GM12892 (cell line): ENCODE data around the gene ROCK2.

Experiments
- POLR2A ChIP-seq: IDR thresholded peaks from 2 replicates; pipeline ENCODE4 v1.6.1; 2011; ENCODE audit warnings: low read depth, low read length, control low read depth
- POLR2AphosphoS5 ChIP-seq: IDR thresholded peaks from 2 replicates; pipeline ENCODE4 v1.6.1; 2011; ENCODE audit warnings: low read depth, low read length, control low read depth

- no peak; the same call in 1 of the 2 replicates for TF ChIP-seq POLR2A
- no peak for TF ChIP-seq POLR2AphosphoS5
These were observed 189.5 kb downstream of the ROCK2 start for GRCh38 chr2:11154923-11155380.
